GM11168 (cell line): Measurements from ENCODE around the gene GABRB1.

Experiments
- in situ Hi-C: fragments of 300-500 bp; cut with MboI; formaldehyde crosslinking; loops from one replicate; pipeline ENCODE4 v1.12.0; 2022; ENCODE audit warnings: low sequenced_read_pairs; ENCODE audit not compliant: unreplicated experiment

The GABRB1 gene

DNA sequence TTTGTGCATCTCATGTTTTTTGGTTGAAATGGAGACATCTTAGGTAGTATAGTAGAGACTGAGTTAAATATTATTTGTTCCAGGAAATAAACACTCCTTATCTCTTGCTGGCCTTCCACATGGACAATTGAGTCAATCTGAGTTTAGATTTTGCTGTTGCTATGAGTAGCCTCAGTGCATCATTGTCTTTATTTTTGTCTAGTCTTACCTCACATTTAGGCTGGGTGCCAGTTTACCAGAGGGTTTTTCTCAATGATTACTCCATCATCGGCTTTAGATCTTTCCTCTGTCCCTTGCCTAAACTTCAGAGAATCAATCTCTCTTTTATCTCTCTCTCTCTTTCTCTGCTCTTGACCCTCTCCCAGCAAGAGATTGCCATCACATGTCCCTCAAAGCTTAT, 73.6 kb downstream of the GABRB1 start:
- in situ Hi-C loops = loop anchor here (25.0 kb wide), 1 partner anchor 168 kb away; no protein-coding TSS in a partner anchor

DNA sequence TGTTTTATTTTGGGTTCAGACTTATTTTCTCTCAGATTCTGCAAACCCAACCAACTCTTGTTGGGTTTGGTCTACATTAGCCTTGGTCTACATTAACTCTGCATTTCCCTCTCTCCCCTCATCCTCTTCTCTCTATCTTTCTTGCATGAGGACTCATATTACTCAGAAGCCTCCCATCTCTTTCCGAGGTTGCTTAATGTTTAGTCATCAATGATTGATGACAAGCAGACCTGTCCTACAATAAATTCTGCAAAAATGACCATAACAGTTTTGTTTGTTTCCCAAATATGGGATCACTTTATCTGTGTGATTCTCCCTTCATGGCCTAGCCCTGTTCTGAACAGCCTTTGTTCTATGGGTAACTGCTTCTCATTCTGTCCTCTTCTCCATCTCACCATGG, 75.2 kb downstream of the GABRB1 start:
- in situ Hi-C loops = loop anchor here (25.0 kb wide), 1 partner anchor 169 kb away; no protein-coding TSS in a partner anchor

DNA sequence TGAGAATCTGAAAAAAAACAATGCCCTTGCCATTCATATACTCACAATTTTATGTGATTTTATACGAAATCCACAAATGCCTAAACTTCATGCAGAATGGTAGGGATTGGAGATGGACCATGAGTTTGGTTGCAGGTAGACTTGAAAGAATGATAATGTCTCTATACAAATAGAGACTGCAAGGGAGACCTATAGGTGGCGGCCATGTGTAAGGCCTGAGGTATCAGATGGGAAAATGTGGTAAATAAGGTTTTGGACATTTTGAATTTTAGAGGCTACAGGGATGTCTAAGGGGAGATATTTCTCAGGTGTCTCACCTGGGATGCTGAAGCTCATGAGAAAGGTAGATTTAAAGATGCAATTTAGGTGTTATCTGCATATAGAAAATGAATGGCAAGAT, 78.0 kb downstream of the GABRB1 start:
- in situ Hi-C loops = loop anchor here (25.0 kb wide), 1 partner anchor 172 kb away; no protein-coding TSS in a partner anchor

DNA sequence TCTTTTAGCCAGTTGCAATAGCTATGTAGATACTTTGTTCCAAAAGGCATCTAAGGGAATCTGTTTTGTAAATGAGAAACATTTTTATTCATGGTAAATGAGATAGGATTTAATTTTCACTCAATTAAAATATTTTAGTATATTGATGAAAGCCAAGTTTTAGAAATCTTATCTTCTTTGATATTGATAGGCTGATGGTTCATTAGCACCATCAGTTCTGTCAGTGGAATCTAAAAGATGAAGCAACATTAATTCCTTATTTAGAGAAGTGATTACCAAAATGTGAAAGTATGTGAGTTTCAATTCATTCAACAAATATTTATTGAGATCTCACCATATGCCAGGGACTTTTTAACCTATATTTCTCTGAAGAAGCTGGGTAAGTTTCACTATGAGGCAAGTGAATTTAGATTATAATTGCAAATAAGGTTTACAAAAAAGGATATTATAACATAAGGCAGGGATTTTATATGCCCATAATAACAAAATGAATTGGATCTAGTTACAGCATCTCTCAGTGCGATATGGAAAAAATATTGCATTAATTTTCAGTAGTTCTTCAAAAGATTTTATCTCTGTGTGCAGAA, 79.3 kb downstream of the GABRB1 start:
- in situ Hi-C loops = loop anchor here (25.0 kb wide), 1 partner anchor 173 kb away; no protein-coding TSS in a partner anchor

DNA sequence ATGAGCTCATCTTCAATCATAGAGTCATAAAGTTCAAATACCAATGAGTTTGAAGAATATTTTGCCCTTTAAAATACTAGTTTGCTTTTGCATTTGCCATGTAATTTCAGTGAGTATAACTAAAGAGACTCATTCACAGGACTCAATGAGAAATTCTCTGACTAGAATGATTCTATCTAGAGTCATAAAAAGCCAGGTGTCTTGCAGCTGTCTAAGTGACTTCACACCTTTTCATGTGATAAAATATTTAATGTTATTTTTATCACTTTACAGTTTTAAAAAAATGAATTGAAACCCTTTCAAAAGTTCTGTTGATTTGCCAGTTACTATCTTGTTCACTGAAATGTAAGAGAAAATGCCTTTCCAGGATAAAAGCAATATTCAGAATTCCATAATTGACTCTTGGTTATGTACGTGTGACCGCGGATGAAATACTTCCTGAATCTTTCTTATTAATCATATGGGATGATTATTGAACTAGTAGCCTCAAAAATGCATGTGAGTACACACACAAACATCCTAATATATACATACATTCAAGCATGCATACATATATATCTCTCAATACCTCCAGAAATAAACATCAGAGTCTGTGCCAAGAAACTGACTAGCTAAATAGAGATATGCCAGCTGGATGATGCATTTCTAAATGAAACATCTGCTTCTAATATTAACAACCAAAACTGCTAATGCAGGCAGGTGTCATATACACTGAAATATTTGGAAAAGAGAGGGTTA, 87.0 kb downstream of the GABRB1 start:
- in situ Hi-C loops = loop anchor here (25.0 kb wide), 1 partner anchor 181 kb away; no protein-coding TSS in a partner anchor

DNA sequence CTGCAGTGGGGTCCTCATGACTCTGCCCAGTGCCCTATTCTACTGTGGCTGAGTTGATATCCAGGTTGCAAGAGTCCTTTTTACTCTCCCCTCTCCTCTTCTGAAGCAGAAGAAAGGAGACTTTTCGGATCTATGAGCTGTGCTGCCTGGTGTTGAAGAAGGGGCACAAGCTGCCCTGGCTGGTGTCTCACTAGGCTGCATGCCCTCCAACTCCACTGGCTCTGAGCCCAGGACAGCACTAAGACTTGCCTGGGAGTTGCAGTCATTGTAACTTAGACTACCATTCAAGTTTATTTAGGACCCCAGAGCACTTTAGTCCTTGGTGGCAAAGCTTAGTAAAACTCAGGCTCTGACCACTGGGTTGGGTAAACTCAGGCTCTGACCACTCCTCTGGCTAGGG, 89.4 kb downstream of the GABRB1 start:
- in situ Hi-C loops = loop anchor here (25.0 kb wide), 1 partner anchor 183 kb away; no protein-coding TSS in a partner anchor

DNA sequence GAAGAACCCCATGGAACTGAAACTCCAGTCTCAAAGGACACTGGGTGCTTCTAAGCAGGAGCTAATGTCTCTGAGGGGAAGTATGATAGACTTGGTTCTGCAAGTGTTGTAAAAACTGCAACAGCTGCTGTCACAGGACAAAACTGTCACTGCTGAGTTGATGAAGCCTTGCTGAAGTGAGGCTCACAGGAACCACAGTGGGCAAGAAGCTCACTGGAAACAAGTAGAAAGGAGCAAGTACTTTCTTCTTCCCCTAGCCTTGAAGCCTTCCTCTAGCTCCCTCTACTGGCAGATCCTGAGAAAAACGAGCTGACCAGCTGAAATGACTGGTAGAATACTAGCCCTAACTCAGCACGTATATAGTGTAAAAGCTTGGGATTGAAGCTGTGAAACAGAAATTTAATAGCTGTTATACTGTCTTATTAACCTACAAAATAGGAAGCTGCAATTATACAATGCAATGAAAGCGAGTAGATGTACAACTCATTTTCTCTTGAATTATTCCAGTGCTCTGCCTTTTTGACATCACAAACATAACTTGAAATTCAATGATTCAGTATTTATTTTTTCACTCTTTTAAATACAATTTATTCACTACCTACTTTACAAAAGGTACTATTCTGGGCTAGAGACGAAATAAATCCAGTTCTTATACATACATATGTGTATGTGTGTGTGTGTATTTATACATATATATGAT, 91.4 kb downstream of the GABRB1 start:
- in situ Hi-C loops = loop anchor here (25.0 kb wide), 1 partner anchor 185 kb away; no protein-coding TSS in a partner anchor

DNA sequence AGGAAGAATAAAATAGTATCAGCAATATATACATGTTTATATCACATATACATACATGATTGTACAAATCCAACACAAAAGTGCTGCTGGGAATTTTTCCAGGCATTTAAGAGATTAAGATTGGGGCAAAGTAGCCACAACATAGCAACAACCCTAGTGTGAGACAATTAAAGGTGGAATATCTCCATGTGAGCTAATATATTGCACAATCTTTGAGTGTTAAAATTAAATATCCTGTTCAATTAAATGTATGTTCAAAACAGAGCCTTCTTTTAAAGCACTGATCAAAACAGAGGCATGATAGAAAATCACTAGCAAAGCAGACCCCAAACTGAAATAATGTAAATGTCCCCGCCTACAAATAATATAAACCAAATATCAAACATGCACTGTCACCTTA, 97.6 kb downstream of the GABRB1 start:
- in situ Hi-C loops = no loop called here

DNA sequence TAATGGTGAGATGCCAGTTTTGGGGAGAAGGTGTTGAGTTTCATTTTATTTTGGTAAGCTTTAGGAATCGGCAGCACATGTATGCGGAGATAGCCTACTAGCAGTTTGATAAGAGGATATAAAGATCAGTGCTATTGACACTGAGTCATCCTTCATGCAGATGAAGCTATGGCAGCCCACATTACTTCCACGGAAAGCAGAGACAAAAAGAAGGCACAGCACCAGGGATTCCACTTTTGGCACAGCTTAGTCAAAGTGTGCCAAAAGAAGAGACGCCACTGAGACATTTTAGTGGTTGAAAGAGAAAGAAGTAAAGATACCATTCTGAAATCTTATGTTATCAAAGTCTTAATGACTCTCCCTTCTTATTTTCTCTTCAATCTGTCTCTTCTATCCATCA, 103.8 kb downstream of the GABRB1 start:
- in situ Hi-C loops = no loop called here

DNA sequence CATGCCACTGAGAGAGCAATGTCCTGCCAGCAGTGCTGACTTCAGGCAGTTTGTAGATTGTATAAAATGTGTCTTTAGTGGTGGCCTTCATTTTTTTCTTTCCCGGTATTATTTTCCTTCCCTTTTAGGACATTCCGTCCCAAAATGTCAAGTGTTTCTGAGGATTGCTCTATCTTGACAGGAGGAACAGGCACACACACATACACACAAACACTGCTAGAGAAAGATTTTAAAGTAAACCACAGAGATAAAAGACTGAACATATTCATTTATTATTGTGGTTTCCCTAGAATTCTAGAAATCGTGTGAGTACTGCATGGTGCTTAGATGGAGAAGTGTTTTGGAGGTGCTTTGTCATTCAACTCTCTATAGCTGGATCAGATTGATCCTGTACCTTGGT, 111.9 kb downstream of the GABRB1 start:
- in situ Hi-C loops = no loop called here

DNA sequence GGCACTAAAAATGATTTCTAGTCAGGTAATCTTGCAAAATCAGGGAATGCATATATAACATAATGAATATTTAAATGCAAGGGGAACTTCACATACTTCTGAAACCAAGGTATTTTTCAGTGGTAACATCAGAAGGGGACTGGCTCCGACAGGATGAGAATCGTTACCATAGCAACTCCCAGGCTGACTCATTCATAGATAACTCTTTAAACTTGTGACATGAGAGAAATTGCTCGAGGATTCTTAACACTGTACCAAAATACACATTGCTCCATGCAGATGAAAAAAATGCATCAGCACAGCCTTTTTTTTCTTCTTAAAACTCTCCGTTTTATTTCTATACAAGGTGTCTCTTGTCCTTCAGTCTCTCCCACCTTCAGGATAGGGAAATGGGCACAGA, 114.3 kb downstream of the GABRB1 start:
- in situ Hi-C loops = no loop called here

DNA sequence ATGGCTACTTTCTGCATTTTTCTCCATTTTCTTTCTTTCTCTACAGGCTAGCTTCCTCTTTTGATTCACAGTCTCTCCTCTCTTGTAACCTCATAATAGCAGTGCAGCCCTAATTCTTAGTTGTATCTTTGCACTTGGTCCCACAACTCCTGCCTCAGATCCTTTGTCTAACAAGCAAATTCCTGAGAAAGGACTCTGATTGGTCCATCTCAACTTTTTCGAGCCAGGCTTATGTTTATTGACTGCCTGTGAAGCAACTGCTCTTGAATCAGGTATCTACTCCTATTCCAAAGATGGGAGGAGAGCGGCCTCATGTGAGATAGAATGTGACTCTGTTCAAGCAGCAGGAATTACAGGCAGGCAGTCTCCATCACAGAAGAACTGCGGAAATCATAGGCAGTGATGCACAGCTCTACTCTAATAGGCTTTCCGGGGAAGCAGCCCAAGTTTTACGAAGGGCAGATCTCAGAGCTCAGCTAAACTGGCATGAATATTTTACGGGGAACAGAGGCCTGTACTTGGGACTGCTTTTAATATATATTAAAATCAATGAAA, 123.5 kb downstream of the GABRB1 start:
- in situ Hi-C loops = no loop called here

DNA sequence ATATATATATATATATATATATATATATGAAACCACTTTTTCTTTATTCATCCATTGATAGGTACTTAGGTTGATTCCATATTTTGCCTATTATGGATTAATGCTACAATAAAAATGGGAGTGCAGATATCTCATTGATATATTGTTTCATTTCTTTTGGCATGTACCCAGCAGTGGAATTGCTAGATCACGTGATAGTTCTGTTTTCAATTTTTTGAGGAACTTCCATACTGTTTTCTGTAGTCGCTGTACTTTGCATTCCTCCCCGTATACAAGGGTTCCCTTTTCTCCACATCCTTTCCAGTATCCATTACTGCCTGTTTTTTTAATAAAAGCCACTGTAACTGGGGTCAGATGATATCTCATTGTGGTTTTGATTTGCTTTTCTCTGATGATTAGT, 124.6 kb downstream of the GABRB1 start:
- in situ Hi-C loops = no loop called here

DNA sequence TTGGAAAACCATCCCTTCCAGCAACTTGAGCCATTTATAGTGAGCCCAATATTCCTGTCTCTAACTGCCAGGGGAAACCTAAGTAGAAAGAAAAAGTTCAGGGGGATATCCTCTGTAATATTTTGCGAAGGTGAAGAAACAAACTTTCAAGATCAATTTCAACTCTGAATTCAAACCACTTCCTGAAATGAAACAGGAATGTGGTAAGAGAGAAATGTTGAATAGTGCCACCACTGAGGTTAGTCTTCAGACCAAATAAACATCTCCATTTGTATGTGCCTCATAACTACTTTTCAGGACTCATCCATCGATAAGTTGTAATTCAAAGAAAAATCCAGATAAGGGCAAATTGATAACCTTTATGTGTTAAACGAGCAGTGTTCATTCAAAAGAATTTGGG, 128.7 kb downstream of the GABRB1 start:
- in situ Hi-C loops = no loop called here

DNA sequence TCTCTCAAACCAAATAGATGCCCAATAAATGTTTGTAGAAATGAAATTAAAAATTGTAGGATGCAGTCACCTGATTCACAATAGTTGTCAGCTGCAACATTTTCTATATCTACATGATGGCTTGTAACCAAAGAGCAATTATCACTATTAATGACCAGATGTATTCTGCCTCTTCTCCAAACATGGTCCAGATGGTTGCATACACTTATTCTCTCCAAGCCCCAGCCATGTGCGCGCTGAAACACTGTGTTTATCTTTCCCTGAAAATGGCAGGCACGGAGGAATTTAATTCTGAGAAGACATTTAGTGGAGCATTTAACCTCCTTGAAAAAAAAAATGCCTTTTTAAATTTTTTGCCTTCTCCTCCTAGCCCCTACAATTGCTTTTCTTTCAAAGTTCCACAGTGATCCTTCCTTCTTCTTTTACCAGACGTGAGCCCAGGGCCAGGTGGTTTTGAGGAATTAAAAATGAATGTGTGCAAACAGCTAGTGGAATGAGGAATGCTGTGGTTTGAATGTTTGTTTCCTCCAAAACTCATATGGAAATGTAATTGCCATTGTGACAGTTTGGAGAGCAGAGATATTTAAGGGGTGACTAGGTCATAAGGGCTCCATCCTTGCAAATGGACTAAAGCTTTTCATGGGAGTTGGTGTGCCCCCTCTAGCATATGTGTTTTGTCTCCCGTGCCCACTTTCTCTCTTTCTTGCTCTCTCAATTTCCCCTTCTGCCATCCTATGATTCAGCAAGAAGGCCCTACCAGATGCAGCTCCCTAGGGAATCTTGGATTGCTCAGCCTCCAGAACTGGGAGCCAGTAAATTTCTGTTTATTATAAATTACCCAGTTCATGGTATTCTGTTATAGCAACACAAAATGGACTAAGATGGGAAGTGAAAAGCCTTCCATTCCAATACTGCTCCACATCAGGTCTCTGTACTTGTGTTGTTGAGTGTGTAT, 136.0 kb downstream of the GABRB1 start:
- in situ Hi-C loops = no loop called here

DNA sequence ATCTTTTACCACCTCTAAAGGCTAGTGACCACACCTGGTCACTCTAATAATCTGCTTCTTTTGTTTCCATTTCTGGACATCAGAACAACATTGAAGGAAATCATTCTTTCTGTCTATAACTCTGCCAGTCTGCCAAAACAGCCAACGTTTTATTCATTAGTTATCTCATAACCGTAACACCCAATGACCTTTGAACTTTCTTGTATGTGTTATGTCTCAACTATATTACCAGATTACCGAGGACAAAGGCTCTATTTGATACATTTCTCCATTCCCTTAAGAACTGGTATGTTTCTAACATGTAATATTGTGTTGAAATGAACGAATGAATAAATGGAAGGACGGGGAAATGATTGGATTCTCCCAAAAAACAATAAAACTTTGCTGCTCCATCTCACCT, 152.7 kb downstream of the GABRB1 start:
- in situ Hi-C loops = no loop called here

DNA sequence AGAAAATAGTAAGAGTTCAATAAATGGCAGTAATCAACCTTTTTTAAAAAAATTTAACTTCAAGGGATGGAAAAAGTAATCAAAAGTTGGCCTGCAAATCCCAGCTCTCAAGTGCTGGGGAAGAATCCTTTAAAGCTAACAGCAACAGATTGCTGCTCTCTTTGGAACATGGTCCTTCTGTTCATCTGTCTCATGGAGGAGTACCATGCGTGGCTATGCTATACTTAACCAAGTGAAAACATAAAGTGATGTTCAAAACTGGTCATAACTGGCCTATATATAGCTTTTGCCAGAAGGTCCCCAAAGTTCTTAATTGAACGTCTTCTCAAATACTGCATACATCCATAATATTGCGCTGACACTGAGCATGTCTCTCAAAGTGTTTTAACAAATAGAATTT, 154.4 kb downstream of the GABRB1 start:
- in situ Hi-C loops = no loop called here

DNA sequence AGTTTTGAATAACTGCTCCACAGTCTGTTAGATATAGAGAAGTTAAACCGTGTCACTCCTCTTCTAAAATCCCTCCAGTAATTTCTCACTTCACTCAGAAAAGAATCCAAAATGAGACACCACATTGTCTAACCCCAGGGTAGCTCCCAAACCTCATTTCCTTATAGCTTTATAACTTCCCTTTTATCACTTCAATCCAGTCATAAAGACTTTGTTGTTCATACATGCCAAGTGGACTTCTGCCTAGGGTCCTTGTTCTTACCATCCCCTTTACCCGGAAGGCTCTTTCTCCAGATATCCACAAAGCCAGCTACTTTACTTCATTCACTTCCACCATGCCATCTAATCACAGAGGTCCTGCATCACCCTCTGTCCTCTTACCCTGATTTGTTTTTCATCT, 156.2 kb downstream of the GABRB1 start:
- in situ Hi-C loops = no loop called here

DNA sequence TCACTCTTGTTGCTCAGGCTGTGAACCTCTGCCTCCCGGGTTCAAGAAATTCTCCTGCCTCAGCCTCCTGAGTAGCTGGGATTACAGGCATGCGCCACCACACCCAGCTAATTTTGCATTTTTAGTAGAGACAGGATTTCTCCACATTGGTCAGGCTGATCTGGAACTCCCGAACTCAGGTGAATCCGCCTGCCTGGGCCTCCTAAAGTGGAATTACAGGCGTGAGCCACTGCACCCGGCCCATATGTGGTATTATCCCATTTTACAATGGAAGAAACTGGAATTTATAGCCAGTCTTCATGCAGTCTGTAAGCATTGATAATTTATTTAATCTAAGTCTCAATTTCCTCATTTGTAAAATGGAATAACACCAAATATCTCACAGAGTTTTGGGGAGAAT, 161.8 kb downstream of the GABRB1 start:
- in situ Hi-C loops = no loop called here
